HEK293T (cell line): ENCODE data around the gene AGO1.

Source experiments
- BHLHE40 ChIP-seq: fragments of 450-650 bp; IDR thresholded peaks from 2 replicates; pipeline ENCODE4 v1.6.1; 2016; ENCODE audit warnings: mild to moderate bottlenecking, moderate library complexity, borderline replicate concordance
- FOXA1 ChIP-seq: fragments of 450-650 bp; IDR thresholded peaks from 2 replicates; pipeline ENCODE4 v1.6.1; 2016; ENCODE audit warnings: mild to moderate bottlenecking
- FOXK2 ChIP-seq: fragments of 450-650 bp; IDR thresholded peaks from 2 replicates; pipeline ENCODE4 v1.6.1; 2016; ENCODE audit warnings: mild to moderate bottlenecking
- FOXM1 ChIP-seq: fragments of 450-650 bp; IDR thresholded peaks from 2 replicates; pipeline ENCODE4 v1.6.1; 2017; ENCODE audit warnings: mild to moderate bottlenecking, borderline replicate concordance
- L3MBTL2 ChIP-seq: fragments of 450-650 bp; conservative IDR thresholded peaks from 2 replicates; pipeline ENCODE4 v1.6.1; 2016; ENCODE audit warnings: mild to moderate bottlenecking
- LEF1 ChIP-seq: fragments of 450-650 bp; IDR thresholded peaks from 2 replicates; pipeline ENCODE4 v1.6.1; 2017; ENCODE audit warnings: mild to moderate bottlenecking, borderline replicate concordance
- NFRKB ChIP-seq: fragments of 450-650 bp; IDR thresholded peaks from 2 replicates; pipeline ENCODE4 v1.6.1; 2016; ENCODE audit warnings: mild to moderate bottlenecking, moderate library complexity
- SP1 ChIP-seq: fragments of 450-650 bp; IDR thresholded peaks from 2 replicates; pipeline ENCODE4 v1.6.1; 2017
- TARDBP ChIP-seq: fragments of 450-650 bp; IDR thresholded peaks from 2 replicates; pipeline ENCODE4 v1.6.1; 2016
- ZNF384 ChIP-seq: fragments of 450-650 bp; IDR thresholded peaks from 2 replicates; pipeline ENCODE4 v1.6.1; 2016

GRCh38 chr1:35935442-35936388 lies 52.7 kb downstream of the AGO1 start:
- no peak for TF ChIP-seq FOXA1
- TF ChIP-seq TARDBP = no peak
- TF ChIP-seq BHLHE40 = no peak
- no peak for TF ChIP-seq FOXM1
- TF ChIP-seq SP1 = no peak
- TF ChIP-seq FOXK2 = no peak
- no peak for TF ChIP-seq LEF1
- no peak for TF ChIP-seq ZNF384
- TF ChIP-seq L3MBTL2 = no peak
- TF ChIP-seq NFRKB = no peak
